H1 (cell line): ENCODE measurements around the gene SLC35B2. TPM values are rescaled to one million over a fixed set of nuclear protein-coding genes. Genes with fewer than 3 reads are reported as not detected.

Experiments
- CTCF ChIA-PET: fragments of 300-600 bp; sonication (Branson Sonifier 250); formaldehyde crosslinking; loops from one replicate; lab custom pipeline; 2021; ENCODE audit not compliant: partially characterized antibody; lab: Charles Lee
- POLR2A ChIA-PET: fragments of 300-600 bp; sonication (Branson Sonifier 250); formaldehyde crosslinking; loops from one replicate; lab custom pipeline; 2021; ENCODE audit warnings: inconsistent platforms; ENCODE audit not compliant: partially characterized antibody; lab: Charles Lee
- DNase-seq, 2 experiments: peaks; one replicate each; pipeline versions ENCODE4 v3.0.0 to v3.0.0-alpha.2; 2010 to 2022; ENCODE audit warnings: low spot score in 2 of 2, low read depth in 1 of 2, mixed read lengths in 1 of 2
- FAIRE-seq: peaks from 2 replicates; lab custom pipeline; 2011; peaks lifted over from hg19 to GRCh38; lab: Jason Lieb, UNC
- H2AFZ ChIP-seq: 2 replicates; pipeline ENCODE4 v1.8.1; 2012; ENCODE audit warnings: low read length, inconsistent platforms
- H2AK5ac ChIP-seq: 2 replicates; pipeline ENCODE4 v1.6.1; 2013; ENCODE audit warnings: low read depth, low read length
- H2BK120ac ChIP-seq: replicated peaks from 2 replicates; pipeline ENCODE3; 2013; ENCODE audit warnings: low read depth, low read length, inconsistent platforms
- H2BK12ac ChIP-seq: 2 replicates; pipeline ENCODE4 v1.6.1; 2013; ENCODE audit warnings: low read depth, low read length
- H2BK15ac ChIP-seq: 2 replicates; pipeline ENCODE4 v1.6.1; 2013; ENCODE audit warnings: low read length
- H2BK20ac ChIP-seq: 2 replicates; pipeline ENCODE4 v1.6.1; 2013; ENCODE audit warnings: low read length
- H2BK5ac ChIP-seq: 2 replicates; pipeline ENCODE4 v1.6.1; 2013; ENCODE audit warnings: low read depth, low read length
- H3K14ac ChIP-seq: 2 replicates; pipeline ENCODE4 v1.6.1; 2013; ENCODE audit warnings: inconsistent platforms; ENCODE audit not compliant: insufficient read length
- H3K18ac ChIP-seq: 2 replicates; pipeline ENCODE4 v1.6.1; 2013; ENCODE audit warnings: low read length; ENCODE audit errors: extremely low read depth
- H3K23ac ChIP-seq: 2 replicates; pipeline ENCODE4 v1.6.1; 2013; ENCODE audit warnings: inconsistent platforms; ENCODE audit not compliant: insufficient read length
- H3K23me2 ChIP-seq: 2 replicates; pipeline ENCODE4 v1.6.1; 2013; ENCODE audit warnings: low read depth, low read length
- H3K27ac ChIP-seq: 2 replicates; pipeline ENCODE4 v1.6.1; 2011; ENCODE audit warnings: low read depth, low read length, inconsistent platforms
- H3K27me3 ChIP-seq, 4 experiments: replicated peaks in 1 of 4; 1 replicate in 1 of 4; 2 replicates in 3 of 4; pipeline versions ENCODE4 v1.6.1 to v1.8.1; 2011 to 2013; ENCODE audit warnings: low read length in 3 of 4, mild to moderate bottlenecking in 3 of 4, inconsistent platforms in 2 of 4, mixed read lengths in 2 of 4, moderate library complexity in 1 of 4; ENCODE audit not compliant: control insufficient read depth in 3 of 4, insufficient read depth in 3 of 4; ENCODE audit errors: extremely low read depth in 1 of 4
- H3K36me3 ChIP-seq, 4 experiments: 2 replicates each; pipeline versions ENCODE4 v1.6.1 to v1.8.1; 2011 to 2013; ENCODE audit warnings: mild to moderate bottlenecking in 4 of 4, low read length in 3 of 4, moderate library complexity in 2 of 4, control low read depth in 1 of 4, inconsistent platforms in 1 of 4; ENCODE audit not compliant: insufficient read depth in 4 of 4, control insufficient read depth in 2 of 4
- H3K4ac ChIP-seq: replicated peaks from 2 replicates; pipeline ENCODE3; 2013; ENCODE audit warnings: low read length, low read depth, mixed read lengths, inconsistent platforms; ENCODE audit not compliant: insufficient read length
- H3K4me1 ChIP-seq, 4 experiments: replicated peaks in 1 of 4; 1 replicate in 1 of 4; 2 replicates in 3 of 4; pipeline versions ENCODE4 v1.6.1 to v1.8.1; 2011 to 2013; ENCODE audit warnings: low read length in 3 of 4, inconsistent platforms in 2 of 4, mixed read lengths in 1 of 4; ENCODE audit not compliant: insufficient read depth in 4 of 4, control insufficient read depth in 3 of 4
- H3K4me2 ChIP-seq, 2 experiments: 2 replicates each; pipeline versions ENCODE4 v1.6.1 to v1.8.1; 2011 to 2013; ENCODE audit warnings: low read depth in 2 of 2, low read length in 2 of 2, control low read depth in 1 of 2, inconsistent platforms in 1 of 2, mild to moderate bottlenecking in 1 of 2; ENCODE audit not compliant: insufficient read depth in 1 of 2
- H3K4me3 ChIP-seq, 4 experiments: fragments of 200-600, 300-600 bp in 1 of 4; sonication (generic), shearing (Covaris generic), sonication (Bioruptor Twin) in 1 of 4; 2 replicates each; pipeline versions ENCODE4 v1.5.1 to v1.8.1; 2011 to 2016; ENCODE audit warnings: low read length in 4 of 4, low read depth in 3 of 4, control low read depth in 2 of 4, inconsistent platforms in 2 of 4, mild to moderate bottlenecking in 2 of 4, mixed read lengths in 1 of 4, moderate library complexity in 1 of 4; ENCODE audit not compliant: insufficient read depth in 2 of 4; ENCODE audit errors: extremely low read depth in 1 of 4
- H3K56ac ChIP-seq: replicated peaks from 2 replicates; pipeline ENCODE3; 2013; ENCODE audit warnings: low read depth, mild to moderate bottlenecking, mixed read lengths, low read length, inconsistent platforms; ENCODE audit not compliant: insufficient read length
- H3K79me1 ChIP-seq: 2 replicates; pipeline ENCODE4 v1.6.1; 2013; ENCODE audit warnings: low read depth, low read length, control low read depth
- H3K79me2 ChIP-seq, 2 experiments: 2 replicates each; pipeline versions ENCODE4 v1.6.1 to v1.8.1; 2012 to 2013; ENCODE audit warnings: low read length in 2 of 2, mild to moderate bottlenecking in 2 of 2, inconsistent platforms in 1 of 2; ENCODE audit not compliant: insufficient read depth in 2 of 2, control insufficient read depth in 1 of 2
- H3K9ac ChIP-seq, 4 experiments: replicated peaks in 1 of 4; 1 replicate in 1 of 4; 2 replicates in 3 of 4; pipeline versions ENCODE4 v1.6.1 to v1.8.1; 2011 to 2013; ENCODE audit warnings: low read depth in 3 of 4, low read length in 3 of 4, control low read depth in 2 of 4, mild to moderate bottlenecking in 2 of 4, moderate library complexity in 2 of 4, inconsistent platforms in 1 of 4; ENCODE audit errors: extremely low read depth in 1 of 4
- H3K9me3 ChIP-seq, 2 experiments: 2 replicates each; pipeline versions ENCODE4 v1.6.1 to v1.8.1; 2012 to 2013; ENCODE audit warnings: mild to moderate bottlenecking in 2 of 2, moderate library complexity in 2 of 2, control low read depth in 1 of 2, inconsistent platforms in 1 of 2, low read depth in 1 of 2, low read length in 1 of 2, mixed read lengths in 1 of 2; ENCODE audit not compliant: insufficient read depth in 2 of 2
- H4K20me1 ChIP-seq, 2 experiments: replicated peaks in 1 of 2; 2 replicates each; pipeline versions ENCODE3 to v1.8.1; 2011 to 2013; ENCODE audit warnings: inconsistent platforms in 2 of 2, low read length in 2 of 2, mild to moderate bottlenecking in 1 of 2; ENCODE audit not compliant: insufficient read depth in 2 of 2, control insufficient read depth in 1 of 2
- H4K5ac ChIP-seq: 2 replicates; pipeline ENCODE4 v1.6.1; 2013; ENCODE audit warnings: low read length, low read depth, mixed read lengths, inconsistent platforms; ENCODE audit not compliant: insufficient read length
- H4K8ac ChIP-seq: 2 replicates; pipeline ENCODE4 v1.8.0; 2013; ENCODE audit warnings: mild to moderate bottlenecking, moderate library complexity, low read length, inconsistent platforms; ENCODE audit not compliant: insufficient read depth; ENCODE audit errors: extremely low read depth
- H4K91ac ChIP-seq: replicated peaks from 2 replicates; pipeline ENCODE3; 2013; ENCODE audit warnings: low read length, mixed read lengths, inconsistent platforms; ENCODE audit not compliant: insufficient read length
- CHD1 ChIP-seq: IDR thresholded peaks from 2 replicates; pipeline ENCODE4 v1.6.1; 2012; ENCODE audit warnings: low read depth, low read length, improper control_type of control experiment
- CTBP2 ChIP-seq: IDR thresholded peaks from 2 replicates; pipeline ENCODE4 v1.7.0; 2011; ENCODE audit warnings: borderline replicate concordance, mild to moderate bottlenecking, moderate library complexity, mixed read lengths, low read length; ENCODE audit not compliant: insufficient read depth, insufficient read length
- HDAC2 ChIP-seq, 2 experiments: fragments of 300-600 bp in 1 of 2; sonication (generic) in 1 of 2; IDR thresholded peaks; 2 replicates each; pipeline ENCODE4 v1.6.1; 2011 to 2012; ENCODE audit warnings: low read depth in 2 of 2, low read length in 2 of 2, mild to moderate bottlenecking in 2 of 2, moderate library complexity in 2 of 2, borderline replicate concordance in 1 of 2, inconsistent platforms in 1 of 2
- KDM4A ChIP-seq: IDR thresholded peaks from one replicate; pipeline ENCODE4 v1.7.1; 2012; ENCODE audit warnings: low read depth, mild to moderate bottlenecking, moderate library complexity, low read length, inconsistent platforms; ENCODE audit not compliant: severe bottlenecking
- NRF1 ChIP-seq: IDR thresholded peaks from 2 replicates; pipeline ENCODE4 v1.6.1; 2011; ENCODE audit warnings: mild to moderate bottlenecking, low read depth, low read length, improper control_type of control experiment
- PHF8 ChIP-seq: fragments of 200-600 bp; sonication (generic); conservative IDR thresholded peaks from 2 replicates; pipeline ENCODE4 v1.7.1; 2012; ENCODE audit warnings: low read depth, mild to moderate bottlenecking, inconsistent platforms, low read length, moderate library complexity
- POLR2AphosphoS5 ChIP-seq: IDR thresholded peaks from 2 replicates; pipeline ENCODE4 v1.6.1; 2011; ENCODE audit warnings: low read depth, low read length
- RNF2 ChIP-seq: fragments of 200-900, 300-1000 bp; sonication (generic); IDR thresholded peaks from 2 replicates; pipeline ENCODE4 v1.7.1; 2016; ENCODE audit warnings: borderline replicate concordance, low read depth, mild to moderate bottlenecking, antibody characterized with exemption, low read length; ENCODE audit not compliant: poor library complexity, severe bottlenecking; ENCODE audit errors: missing control alignments
- SIRT6 ChIP-seq: IDR thresholded peaks from one replicate; pipeline ENCODE4 v1.7.1; 2012; ENCODE audit warnings: low read length, inconsistent platforms
- SP4 ChIP-seq: IDR thresholded peaks from 2 replicates; pipeline ENCODE4 v1.6.1; 2012; ENCODE audit warnings: low read length, inconsistent platforms
- WGBS, 2 experiments: shearing (Covaris generic) in 1 of 2; methylation state at CpG; one replicate each; pipeline versions ENCODE4 v1.1.6 to v1.1.7; 2013 to 2015; ENCODE audit warnings: low lambda C conversion rate in 2 of 2, mixed read lengths in 2 of 2, inconsistent platforms in 1 of 2, low coverage in 1 of 2, missing lambda C conversion rate in 1 of 2; ENCODE audit not compliant: insufficient replicate concordance in 2 of 2, insufficient coverage in 1 of 2, insufficient read length in 1 of 2; ENCODE audit errors: extremely low coverage in 1 of 2, missing lambda C conversion rate in 1 of 2; 5-methylcytosine and 5-hydroxymethylcytosine counted together
- polyA plus RNA-seq, 7 experiments: library from polyadenylated mRNA; depleted of rRNA in 3 of 7; stranded (reverse) in 5 of 7; unstranded in 2 of 7; fragments of >200 nt in 5 of 7; fragments of 200-250 nt in 2 of 7; gene quantifications; 1 replicate in 5 of 7; 2 replicates in 1 of 7; 4 replicates in 1 of 7; pipeline versions ENCODE4 v1.2.1 to v1.2.3, GENCODE V29; 2011 to 2013; ENCODE audit warnings: missing spikeins in 2 of 7, mixed read lengths in 2 of 7
- total RNA-seq: library from RNA; stranded (reverse); fragmentation: NEBNext Ultra II Directional; extraction: Animal tissue kit (Norgen Biotek cat#: 25700); gene quantifications from 2 replicates; pipeline ENCODE4 v1.2.1, GENCODE V29; 2021

SLC35B2 gene
- total and polyA plus RNA-seq, 2 of the 8 experiments (the other 6 are each of a cell fraction or from before 2014, with no cell fraction given): 29.5 to 65.0 TPM

- Histone ChIP-seq H3K4me3 (no peak overlapping the region), H3K4ac (no peak overlapping the region), H4K8ac (no peak overlapping the region; the same call in 1 of the 2 replicates), H3K4me2 (no peak overlapping the region), H3K36me3 (peaks cover 0 to 9% (median 3%) of the 10 kb centered on the region in 4 experiments; a peak in 4 of 8 replicates), H3K23ac (no peak overlapping the region), H2AFZ (no peak overlapping the region), H3K27me3 (peaks cover 0 to 3% (median 0%) of the 10 kb centered on the region in 4 experiments; a peak in 1 of 7 replicates), H3K14ac (no peak overlapping the region), H2BK15ac (no peak overlapping the region), H3K79me2 (no peaks in the 10 kb centered on the region), H3K79me1 (no peaks in the 10 kb centered on the region; the same call in 1 of the 2 replicates), H2AK5ac (no peak overlapping the region), H2BK120ac (no peak overlapping the region), H3K23me2 (no peaks in the 10 kb centered on the region; the same call in 1 of the 2 replicates), H4K91ac (no peak overlapping the region), H3K27ac (no peak overlapping the region), H2BK5ac (no peak overlapping the region), H4K5ac (no peak overlapping the region), H2BK20ac (no peak overlapping the region), H3K9ac (no peak overlapping the region; a peak in 1 of 7 replicates), H3K18ac (no peak overlapping the region), H3K9me3 (no peaks in the 10 kb centered on the region), H3K56ac (no peak overlapping the region), H2BK12ac (no peak overlapping the region), H4K20me1 (peaks cover 0 to 8% of the 10 kb centered on the region in 2 experiments), H3K4me1 (peaks cover 0 to 8% (median 3%) of the 10 kb centered on the region in 4 experiments; a peak in 6 of 7 replicates)
- POLR2A ChIA-PET: interaction anchor here (1.1 to 3.2 kb wide), 9 partner anchors 8 to 36 kb away, joined by 3 to 18 read pairs (median 6); partner anchors contain the start of genes AARS2 and SLC35B2
- CTCF ChIA-PET: interaction anchor here (0.9 to 19.0 kb wide), 11 partner anchors 9 to 62 kb away, joined by 3 to 330 read pairs (median 6); partner anchors contain the start of genes AARS2 and TMEM151B
- 91% methylated on average over 19 of the region's 23 CpGs; no CpG with 5 or more reads in 1 of the 2 experiments for WGBS, 2 experiments
- DNase-seq (no peak), FAIRE-seq (no peak)
- no peak for TF ChIP-seq KDM4A
- no peak for TF ChIP-seq PHF8
- TF ChIP-seq RNF2: no peak
- TF ChIP-seq SP4: no peak
- TF ChIP-seq NRF1: no peak
- no peak for TF ChIP-seq POLR2AphosphoS5
- TF ChIP-seq HDAC2 (IDR thresholded peaks at IDR 0.05; ENCODE audit: borderline replicate concordance in 1 of 2, low read depth in 2 of 2, low read length in 2 of 2): no peak
- no peak for TF ChIP-seq SIRT6
- TF ChIP-seq CHD1: no peak
- no peak for TF ChIP-seq CTBP2
These were observed 19.6 kb upstream of the SLC35B2 start for GRCh38 chr6:44276667-44277640.
